Stimulated activated CD4-positive, alpha-beta T cell treated with anti-CD3 and anti-CD28 coated beads, TNF-alpha, amount 100 ng/mL, for 24 hours (primary cell): Measurements from ENCODE around the gene RNGTT.
"Not testable (repeated sequence)": the region's sequence is repeated elsewhere in the genome, so short reads cannot be mapped to it uniquely, and the experiment has no call there.

ENCODE experiments used
- DNase-seq, 3 experiments: peaks; one replicate each; pipeline ENCODE4 v3.0.0-alpha.2; 2020; ENCODE audit warnings: low read depth in 3 of 3

The RNGTT gene

GRCh38 chr6:88808381-88808780, 155.0 kb downstream of the RNGTT start:
- DNase-seq: no peak

GRCh38 chr6:88807622-88808021, 155.8 kb downstream of the RNGTT start:
- DNase-seq: no peak

GRCh38 chr6:88806728-88807127, 156.7 kb downstream of the RNGTT start:
- DNase-seq: no peak

GRCh38 chr6:88804701-88805100, 158.7 kb downstream of the RNGTT start:
- DNase-seq: no peak

- no peak for DNase-seq
Observed at GRCh38 chr6:88785478-88785877, 177.9 kb downstream of the RNGTT start.

GRCh38 chr6:88780714-88781389, 182.6 kb downstream of the RNGTT start:
- peak; percentile 6 to 34 (median 33) for DNase-seq

- no peak for DNase-seq
Observed at GRCh38 chr6:88775866-88776571, 187.4 kb downstream of the RNGTT start.

GRCh38 chr6:88768114-88768513, 195.3 kb downstream of the RNGTT start:
- not testable (repeated sequence) for DNase-seq

- DNase-seq: no peak
Observed at GRCh38 chr6:88764081-88764480, 199.3 kb downstream of the RNGTT start.

GRCh38 chr6:88763160-88763559, 200.3 kb downstream of the RNGTT start:
- no peak for DNase-seq

- DNase-seq: no peak
Observed at GRCh38 chr6:88761237-88762031, 202.0 kb downstream of the RNGTT start.

GRCh38 chr6:88760091-88760490, 203.3 kb downstream of the RNGTT start:
- DNase-seq: no peak

- no peak for DNase-seq
Observed at GRCh38 chr6:88750936-88751335, 212.5 kb downstream of the RNGTT start.

GRCh38 chr6:88749849-88750248, 213.6 kb downstream of the RNGTT start:
- no peak for DNase-seq

- no peak for DNase-seq
Observed at GRCh38 chr6:88748141-88748540, 215.3 kb downstream of the RNGTT start.

- DNase-seq: no peak
Observed at GRCh38 chr6:88741939-88742338, 221.5 kb downstream of the RNGTT start.

GRCh38 chr6:88741071-88741470, 222.3 kb downstream of the RNGTT start:
- DNase-seq: no peak

GRCh38 chr6:88734544-88734943, 228.9 kb downstream of the RNGTT start:
- no peak for DNase-seq

GRCh38 chr6:88730611-88731011, 232.8 kb downstream of the RNGTT start:
- DNase-seq: no peak

GRCh38 chr6:88728756-88729155, 234.7 kb downstream of the RNGTT start:
- no peak for DNase-seq

- DNase-seq: not testable (repeated sequence)
Observed at GRCh38 chr6:88726409-88726808, 237.0 kb downstream of the RNGTT start.

- DNase-seq: peak in 2 of 3 experiments; percentile 1 to 12
Observed at GRCh38 chr6:88725111-88725975, 238.1 kb downstream of the RNGTT start.
